Measurements from ENCODE around the gene CELF2.

Gene CELF2

GRCh38 chr10:11266426-11266825, 248.8 kb downstream of the CELF2 start:
- DNase-seq (ENCODE audit: low spot score): no peak

GRCh38 chr10:11270135-11270857, 252.6 kb downstream of the CELF2 start:
- DNase-seq (ENCODE audit: low spot score): peak; percentile 69

- DNase-seq (ENCODE audit: low spot score): no peak
These were observed 253.1 kb downstream of the CELF2 start for GRCh38 chr10:11270858-11271179.

GRCh38 chr10:11272915-11273389, 255.3 kb downstream of the CELF2 start:
- DNase-seq (ENCODE audit: low spot score): no peak

GRCh38 chr10:11274452-11274851, 256.8 kb downstream of the CELF2 start:
- DNase-seq (ENCODE audit: low spot score): no peak

GRCh38 chr10:11275651-11276050, 258.0 kb downstream of the CELF2 start:
- no peak for DNase-seq (ENCODE audit: low spot score)

GRCh38 chr10:11276449-11276990, 258.8 kb downstream of the CELF2 start:
- no peak for DNase-seq (ENCODE audit: low spot score)

- no peak for DNase-seq (ENCODE audit: low spot score)
These were observed 261.6 kb downstream of the CELF2 start for GRCh38 chr10:11279314-11279713.

- DNase-seq (ENCODE audit: low spot score): no peak
These were observed 262.7 kb downstream of the CELF2 start for GRCh38 chr10:11280187-11280932.

GRCh38 chr10:11282156-11282555, 264.5 kb downstream of the CELF2 start:
- no peak for DNase-seq (ENCODE audit: low spot score)

- DNase-seq (ENCODE audit: low spot score): no peak
These were observed 265.0 kb downstream of the CELF2 start for GRCh38 chr10:11282661-11283060.

GRCh38 chr10:11284291-11285085, 266.8 kb downstream of the CELF2 start:
- no peak for DNase-seq (ENCODE audit: low spot score)

GRCh38 chr10:11285171-11285570, 267.5 kb downstream of the CELF2 start:
- no peak for DNase-seq (ENCODE audit: low spot score)

- no peak for DNase-seq (ENCODE audit: low spot score)
These were observed 268.7 kb downstream of the CELF2 start for GRCh38 chr10:11286261-11286852.

- no peak for DNase-seq (ENCODE audit: low spot score)
These were observed 270.6 kb downstream of the CELF2 start for GRCh38 chr10:11288302-11288701.

GRCh38 chr10:11290156-11290890, 272.7 kb downstream of the CELF2 start:
- DNase-seq (ENCODE audit: low spot score): no peak

- no peak for DNase-seq (ENCODE audit: low spot score)
These were observed 275.1 kb downstream of the CELF2 start for GRCh38 chr10:11292576-11293302.

GRCh38 chr10:11293332-11293731, 275.7 kb downstream of the CELF2 start:
- no peak for DNase-seq (ENCODE audit: low spot score)

- no peak for DNase-seq (ENCODE audit: low spot score)
These were observed 277.3 kb downstream of the CELF2 start for GRCh38 chr10:11294831-11295450.

- no peak for DNase-seq (ENCODE audit: low spot score)
These were observed 277.8 kb downstream of the CELF2 start for GRCh38 chr10:11295492-11295891.
